ENCODE results near the gene AEN. TPM values are rescaled to one million over a fixed set of nuclear protein-coding genes. Genes with fewer than 3 reads are reported as not detected.

AEN gene
- total and polyA plus RNA-seq, 2 of the 8 experiments (the other 6 are each of a cell fraction or from before 2014, with no cell fraction given), result 112 to 122 TPM

DNA sequence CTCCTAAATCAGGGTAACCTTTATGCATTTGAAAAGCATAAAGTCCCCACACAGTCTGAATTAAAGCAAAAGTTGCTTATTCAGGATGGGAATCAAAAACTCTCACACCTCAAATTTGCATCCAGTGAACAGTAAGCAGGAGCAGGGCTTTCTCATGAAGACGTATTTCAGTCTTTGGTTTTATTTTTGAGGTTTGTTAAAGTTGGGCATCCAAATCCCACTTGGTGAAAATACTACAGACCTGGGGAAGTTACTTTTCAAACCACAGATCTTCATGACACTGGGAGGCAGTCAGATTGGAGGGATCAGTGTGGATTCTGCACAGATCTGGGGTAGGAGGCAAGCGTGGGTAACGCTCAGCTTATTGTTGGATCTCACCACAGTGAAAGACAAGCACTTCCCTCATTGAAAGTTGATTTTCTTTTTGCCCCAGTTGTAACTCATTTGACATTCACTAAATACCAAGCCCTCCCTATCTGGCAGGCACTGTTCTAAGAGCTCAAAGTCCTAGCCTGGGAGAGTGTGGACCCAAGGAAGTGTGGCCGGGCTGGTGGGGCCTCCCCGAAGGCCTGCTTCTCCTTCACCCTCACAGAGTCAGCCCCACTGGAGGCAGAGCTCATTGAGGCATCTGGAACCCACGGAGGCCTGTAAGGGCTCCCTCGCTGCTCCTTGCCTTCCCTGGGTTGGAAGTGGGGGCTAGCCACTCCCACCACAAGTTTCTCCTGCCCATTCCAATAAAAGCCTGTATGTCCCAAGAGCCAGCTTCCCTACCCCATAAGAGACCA, 16.9 kb downstream of the AEN start:
- Histone ChIP-seq H2AK5ac (ENCODE audit: low read depth, low read length) (0 out of 2 replicates have a peak overlapping the region, but pooled peaks have one; percentile 5), H3K79me2 (ENCODE audit: control insufficient read depth in 1 of 2, insufficient read depth in 2 of 2, low read length in 2 of 2) (no peaks in the 10 kb centered on the region), H3K23ac (ENCODE audit: insufficient read length) (no peak overlapping the region), H3K36me3 (ENCODE audit: control insufficient read depth in 2 of 4, insufficient read depth in 4 of 4, low read length in 3 of 4) (peaks cover 0 to 14% (median 0%) of the 10 kb centered on the region in 4 experiments; a peak in 2 of 8 replicates), H3K27ac (ENCODE audit: low read depth, low read length) (peak overlapping the region; percentile 48; the same call in 1 of the 2 replicates), H2BK5ac (ENCODE audit: low read depth, low read length) (peak overlapping the region; percentile 28), H2BK20ac (ENCODE audit: low read length) (no peak overlapping the region), H2BK15ac (ENCODE audit: low read length) (no peak overlapping the region), H2BK120ac (replicated peaks; ENCODE audit: low read depth, low read length) (no peak overlapping the region), H4K20me1 (replicated peaks in 1 of 2; ENCODE audit: control insufficient read depth in 1 of 2, insufficient read depth in 2 of 2, low read length in 2 of 2) (peaks cover 3 to 6% of the 10 kb centered on the region in 2 experiments), H3K9me3 (ENCODE audit: insufficient read depth in 2 of 2, low read depth in 1 of 2, low read length in 1 of 2) (no peaks in the 10 kb centered on the region), H3K79me1 (ENCODE audit: low read depth, low read length) (no peaks in the 10 kb centered on the region; the same call in 1 of the 2 replicates), H3K18ac (ENCODE audit: extremely low read depth, low read length) (peak overlapping the region; percentile 38), H3K4me2 (ENCODE audit: insufficient read depth in 1 of 2, low read depth in 2 of 2, low read length in 2 of 2) (peak overlapping the region; percentile 55 to 67), H3K4me1 (replicated peaks in 1 of 4; ENCODE audit: control insufficient read depth in 3 of 4, insufficient read depth in 4 of 4, low read length in 3 of 4) (peaks cover 5 to 19% (median 16%) of the 10 kb centered on the region in 4 experiments), H3K9ac (replicated peaks in 1 of 4; ENCODE audit: extremely low read depth in 1 of 4, low read depth in 3 of 4, low read length in 3 of 4) (peak overlapping the region in 1 of 4 experiments; percentile 25; a peak in 3 of 7 replicates), H2AFZ (ENCODE audit: low read length) (no peak overlapping the region), H4K91ac (replicated peaks; ENCODE audit: insufficient read length, low read length) (no peak overlapping the region), H2BK12ac (ENCODE audit: low read depth, low read length) (peak overlapping the region; percentile 29; the same call in 1 of the 2 replicates), H4K8ac (ENCODE audit: extremely low read depth, insufficient read depth, low read length) (no peak overlapping the region), H4K5ac (ENCODE audit: insufficient read length, low read depth, low read length) (no peak overlapping the region), H3K14ac (ENCODE audit: insufficient read length) (no peak overlapping the region), H3K56ac (replicated peaks; ENCODE audit: insufficient read length, low read depth, low read length) (no peak overlapping the region), H3K4ac (replicated peaks; ENCODE audit: insufficient read length, low read depth, low read length) (no peak overlapping the region), H3K27me3 (replicated peaks in 1 of 4; ENCODE audit: control insufficient read depth in 3 of 4, extremely low read depth in 1 of 4, insufficient read depth in 3 of 4, low read length in 3 of 4) (no peaks in the 10 kb centered on the region), H3K4me3 (ENCODE audit: extremely low read depth in 1 of 4, insufficient read depth in 2 of 4, low read depth in 3 of 4, low read length in 4 of 4) (peak overlapping the region in 3 of 4 experiments; percentile 1 to 44 (median 27); a peak in 5 of 8 replicates), H3K23me2 (ENCODE audit: low read depth, low read length) (no peaks in the 10 kb centered on the region)
- no peak for DNase-seq (ENCODE audit: low read depth in 1 of 2, low spot score in 2 of 2)
- ChIA-PET CTCF (ENCODE audit: partially characterized antibody) (interaction anchor here (0.9 to 1.7 kb wide), 14 partner anchors 8 to 241 kb away, joined by 3 to 8 read pairs (median 4); partner anchors contain the start of gene MRPS11), POLR2A (ENCODE audit: partially characterized antibody) (interaction anchor here (0.8 to 2.4 kb wide), 12 partner anchors 8 to 183 kb away, joined by 3 to 20 read pairs (median 7); partner anchors contain the start of gene AEN)
- TF ChIP-seq SP2 (IDR thresholded peaks at IDR 0.05; ENCODE audit: low read length) (no peak), HDAC2 (IDR thresholded peaks at IDR 0.05; ENCODE audit: borderline replicate concordance in 1 of 2, low read depth in 2 of 2, low read length in 2 of 2) (no peak), RXRA (IDR thresholded peaks at IDR 0.05; ENCODE audit: insufficient read depth, low read depth, low read length) (no peak), EGR1 (IDR thresholded peaks at IDR 0.05; ENCODE audit: borderline replicate concordance, low read depth, low read length) (no peak), PHF8 (conservative IDR thresholded peaks at IDR 0.05; ENCODE audit: low read depth, low read length) (no peak)
- WGBS, 2 experiments (ENCODE audit: extremely low coverage in 1 of 2, insufficient coverage in 1 of 2, insufficient read length in 1 of 2, insufficient replicate concordance in 2 of 2, low coverage in 1 of 2, low lambda C conversion rate in 2 of 2, missing lambda C conversion rate in 1 of 2), result 67% methylated on average over 7 of the region's 7 CpGs; no CpG with 5 or more reads in 1 of the 2 experiments
- no peak for FAIRE-seq
